ENCODE measurements around the gene SEC61G.

SEC61G gene

GRCh38 chr7:54758702-54759592 is at the start of gene SEC61G:
TSS of gene SEC61G (minus strand) at chr7:54759211. CDS start at chr7:54757588, 1,623 bp downstream.
- peak; percentile 96 for DNase-seq (ENCODE audit: extremely low read depth, low read depth)
- no peak for TF ChIP-seq CTCF (IDR thresholded peaks at IDR 0.05; ENCODE audit: low read depth, low read length)

GRCh38 chr7:54802841-54803240 is 43.8 kb upstream of the SEC61G start:
- DNase-seq (ENCODE audit: extremely low read depth, low read depth) = no peak
- no peak for TF ChIP-seq CTCF (IDR thresholded peaks at IDR 0.05; ENCODE audit: low read depth, low read length)

GRCh38 chr7:54802114-54802513 is 43.1 kb upstream of the SEC61G start:
- no peak for TF ChIP-seq CTCF (IDR thresholded peaks at IDR 0.05; ENCODE audit: low read depth, low read length)
- DNase-seq (ENCODE audit: extremely low read depth, low read depth) = no peak

GRCh38 chr7:54799792-54800191 is 40.8 kb upstream of the SEC61G start:
- no peak for DNase-seq (ENCODE audit: extremely low read depth, low read depth)
- no peak for TF ChIP-seq CTCF (IDR thresholded peaks at IDR 0.05; ENCODE audit: low read depth, low read length)

GRCh38 chr7:54798530-54798929 is 39.5 kb upstream of the SEC61G start:
- DNase-seq (ENCODE audit: extremely low read depth, low read depth) = no peak

GRCh38 chr7:54796853-54797252 is 37.8 kb upstream of the SEC61G start:
- DNase-seq (ENCODE audit: extremely low read depth, low read depth) = no peak
- TF ChIP-seq CTCF (IDR thresholded peaks at IDR 0.05; ENCODE audit: low read depth, low read length) = no peak

More at GRCh38 chr7:54798530-54798929, 39.5 kb upstream of the SEC61G start:
- TF ChIP-seq CTCF (IDR thresholded peaks at IDR 0.05; ENCODE audit: low read depth, low read length) = no peak

- no peak for TF ChIP-seq CTCF (IDR thresholded peaks at IDR 0.05; ENCODE audit: low read depth, low read length)
- DNase-seq (ENCODE audit: extremely low read depth, low read depth) = peak; percentile 53
Observed at GRCh38 chr7:54796150-54796549, 37.1 kb upstream of the SEC61G start.
